Subcutaneous adipose tissue (tissue), 4 donors: ENCODE data around the gene ACKR3. TPM values are rescaled to one million over a fixed set of nuclear protein-coding genes. Genes with fewer than 3 reads are reported as not detected.

Experiments
- CTCF ChIP-seq: fragments of 450-650 bp; IDR thresholded peaks from one replicate; pipeline ENCODE4 v1.5.1; 2016; ENCODE audit warnings: low read depth, mild to moderate bottlenecking, control low read depth, antibody characterized with exemption, moderate library complexity
- total RNA-seq, 4 donors: library from RNA; depleted of rRNA; stranded (reverse); fragments of >200 nt; gene quantifications; one replicate each; pipeline ENCODE4 v1.1.0, GENCODE V29; 2016

Gene ACKR3
- total RNA-seq, 4 donors from 2014 or later = 26.3 to 84.9 (median 38.6) TPM

GRCh38 chr2:236621786-236622185, 52.2 kb downstream of the ACKR3 start:
- TF ChIP-seq CTCF = no peak

DNA sequence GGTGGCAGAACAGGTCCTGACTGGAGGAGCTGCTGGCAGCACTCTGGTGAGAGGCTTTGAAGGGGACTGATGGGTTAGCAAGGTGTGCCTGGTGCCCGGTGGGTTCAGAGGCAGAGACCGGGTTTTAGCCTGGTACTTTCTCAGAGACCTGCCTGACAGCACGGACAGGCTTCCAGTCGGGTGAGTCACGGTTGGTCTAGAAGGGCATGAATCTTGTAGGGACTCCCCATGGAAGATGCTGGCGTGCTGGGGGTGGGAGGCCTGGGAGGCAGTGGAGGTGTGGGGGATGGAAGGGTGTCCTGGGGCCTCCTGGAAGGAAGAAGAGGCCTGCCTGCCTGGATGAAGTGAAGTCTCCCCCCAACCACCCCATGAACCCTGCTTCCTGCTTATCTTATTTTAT, 52.6 kb downstream of the ACKR3 start:
- no peak for TF ChIP-seq CTCF

- TF ChIP-seq CTCF = no peak
Measured at GRCh38 chr2:236622660-236623059, 53.0 kb downstream of the ACKR3 start.

GRCh38 chr2:236623816-236624215, 54.2 kb downstream of the ACKR3 start:
- TF ChIP-seq CTCF = no peak

DNA sequence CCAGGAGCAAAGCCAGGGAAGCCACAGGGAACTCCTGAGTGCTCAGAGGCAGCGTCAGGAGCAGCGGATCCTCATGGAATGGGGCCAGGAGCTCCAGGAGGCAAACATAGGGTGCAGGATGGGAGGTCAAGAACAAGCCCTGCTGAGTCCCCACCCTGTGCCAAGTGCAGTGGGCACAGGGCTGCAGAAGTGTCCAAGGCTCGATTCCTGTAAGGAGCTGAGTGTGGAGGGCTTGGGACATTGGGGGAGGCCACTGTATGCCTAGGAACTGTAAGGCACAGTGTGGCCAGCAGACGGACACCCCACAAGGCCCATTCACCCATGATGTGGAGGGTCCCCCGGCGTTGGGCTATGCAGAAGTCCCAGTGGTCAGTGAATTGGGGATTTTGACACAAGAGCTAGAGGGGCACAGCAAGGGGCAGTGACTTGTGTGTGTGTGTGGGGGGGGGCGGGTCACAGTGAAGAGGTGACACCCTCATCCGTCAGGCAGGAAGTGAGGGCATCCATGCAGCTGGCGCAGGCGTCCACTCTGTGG, 55.6 kb downstream of the ACKR3 start:
- no peak for TF ChIP-seq CTCF

DNA sequence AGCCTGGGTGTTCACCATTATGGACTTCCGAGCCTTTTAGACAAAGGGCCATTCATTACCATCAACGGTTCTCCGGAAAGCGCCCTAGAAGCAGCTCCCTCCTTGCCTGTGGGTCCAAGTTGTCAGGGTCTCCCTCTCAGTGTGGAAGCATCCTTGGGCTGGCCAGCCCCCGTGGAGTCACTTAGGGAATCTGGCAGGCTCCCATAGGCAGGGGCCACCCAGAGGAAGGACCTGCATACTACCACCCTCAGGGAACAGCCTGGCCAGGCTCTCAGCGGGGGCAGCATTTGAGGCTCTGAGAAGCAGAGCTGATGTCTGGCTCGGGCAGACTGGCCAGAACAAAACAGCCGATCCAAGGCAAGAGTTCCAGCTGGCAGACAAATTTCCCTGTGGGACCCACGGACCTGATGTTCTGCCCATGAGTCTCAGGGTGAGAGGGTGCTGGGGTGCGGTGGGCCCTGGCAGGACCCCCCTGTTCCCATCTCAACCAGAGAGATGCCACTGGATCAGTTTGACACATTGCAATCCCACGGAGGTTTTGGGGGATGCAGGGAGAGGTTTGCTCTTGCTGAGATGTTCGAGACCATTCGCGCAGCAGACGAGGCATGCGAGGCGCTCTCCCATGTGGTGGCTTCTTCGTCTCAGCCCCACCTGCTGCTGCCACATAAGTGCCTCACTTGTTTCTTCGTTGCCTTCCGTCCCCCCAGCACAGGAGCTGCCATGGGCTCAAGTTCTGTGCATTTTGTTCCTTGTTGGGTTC, 56.9 kb downstream of the ACKR3 start:
- no peak for TF ChIP-seq CTCF

DNA sequence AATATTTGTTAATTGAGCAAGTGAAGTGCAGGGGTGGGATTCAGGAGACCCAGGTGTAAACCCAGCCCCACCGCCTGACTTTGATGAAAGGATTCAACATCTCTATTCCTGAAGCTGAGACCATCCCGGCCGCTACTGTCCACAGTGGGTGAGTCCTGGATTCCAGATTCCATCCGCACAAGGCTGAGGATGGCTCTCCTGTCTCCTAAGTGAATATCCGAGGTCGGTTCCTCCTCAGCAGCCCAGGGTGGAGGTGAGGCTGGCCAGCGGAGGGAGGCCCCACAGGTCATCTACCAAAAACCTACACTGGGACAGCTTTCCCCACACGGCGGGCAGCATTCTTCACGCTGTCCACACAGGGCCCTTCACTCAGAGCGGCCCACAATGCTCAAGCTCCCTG, 57.6 kb downstream of the ACKR3 start:
- no peak for TF ChIP-seq CTCF
